Rectal smooth muscle tissue (tissue), 1 donor: ENCODE results near the gene ZBTB7C.

Experiments used
- H3K27ac ChIP-seq: one replicate; pipeline ENCODE4 v1.7.0; 2013; ENCODE audit warnings: low read depth, low read length, inconsistent platforms
- H3K27me3 ChIP-seq: one replicate; pipeline ENCODE4 v1.7.0; 2013; ENCODE audit warnings: low read length; ENCODE audit not compliant: control insufficient read depth, insufficient read depth
- H3K36me3 ChIP-seq: one replicate; pipeline ENCODE4 v1.7.0; 2013; ENCODE audit warnings: low read length; ENCODE audit not compliant: control insufficient read depth, insufficient read depth
- H3K4me1 ChIP-seq: one replicate; pipeline ENCODE4 v1.7.0; 2013; ENCODE audit warnings: low read length; ENCODE audit not compliant: control insufficient read depth, insufficient read depth
- H3K4me3 ChIP-seq: one replicate; pipeline ENCODE4 v1.7.0; 2013; ENCODE audit warnings: low read length
- H3K9ac ChIP-seq: one replicate; pipeline ENCODE4 v1.7.0; 2013; ENCODE audit warnings: low read length

The ZBTB7C gene

GRCh38 chr18:48320639-48320945 is 88.6 kb downstream of the ZBTB7C start:
- no peak overlapping the region for H3K27ac ChIP-seq
- H3K4me3 ChIP-seq = no peak overlapping the region
- H3K27me3 ChIP-seq = no peaks in the 10 kb centered on the region
- H3K36me3 ChIP-seq = no peaks in the 10 kb centered on the region
- H3K9ac ChIP-seq = no peak overlapping the region
- H3K4me1 ChIP-seq = no peaks in the 10 kb centered on the region

GRCh38 chr18:48319801-48320638 is 89.2 kb downstream of the ZBTB7C start:
- Histone ChIP-seq H3K36me3 (no peaks in the 10 kb centered on the region), H3K27me3 (no peaks in the 10 kb centered on the region), H3K4me1 (no peaks in the 10 kb centered on the region), H3K27ac (no peak overlapping the region), H3K4me3 (no peak overlapping the region), H3K9ac (no peak overlapping the region)

GRCh38 chr18:48318436-48318835 is 90.7 kb downstream of the ZBTB7C start:
- H3K4me3 ChIP-seq = no peak overlapping the region
- no peaks in the 10 kb centered on the region for H3K27me3 ChIP-seq
- H3K27ac ChIP-seq = no peak overlapping the region
- no peak overlapping the region for H3K9ac ChIP-seq
- no peaks in the 10 kb centered on the region for H3K36me3 ChIP-seq
- no peaks in the 10 kb centered on the region for H3K4me1 ChIP-seq

GRCh38 chr18:48317781-48318381 is 91.3 kb downstream of the ZBTB7C start:
- Histone ChIP-seq H3K4me1 (no peaks in the 10 kb centered on the region), H3K36me3 (no peaks in the 10 kb centered on the region), H3K4me3 (no peak overlapping the region), H3K27me3 (no peaks in the 10 kb centered on the region), H3K9ac (no peak overlapping the region), H3K27ac (no peak overlapping the region)

GRCh38 chr18:48316177-48316576 is 93.0 kb downstream of the ZBTB7C start:
- Histone ChIP-seq H3K36me3 (no peaks in the 10 kb centered on the region), H3K9ac (no peak overlapping the region)

GRCh38 chr18:48314690-48315089 is 94.5 kb downstream of the ZBTB7C start:
- Histone ChIP-seq H3K4me3 (no peak overlapping the region), H3K9ac (no peak overlapping the region), H3K27me3 (no peaks in the 10 kb centered on the region), H3K4me1 (no peaks in the 10 kb centered on the region), H3K27ac (no peak overlapping the region), H3K36me3 (no peaks in the 10 kb centered on the region)

More at GRCh38 chr18:48316177-48316576, 93.0 kb downstream of the ZBTB7C start:
- Histone ChIP-seq H3K27me3 (no peaks in the 10 kb centered on the region), H3K4me1 (no peaks in the 10 kb centered on the region), H3K4me3 (no peak overlapping the region), H3K27ac (no peak overlapping the region)

GRCh38 chr18:48313792-48314191 is 95.4 kb downstream of the ZBTB7C start:
- Histone ChIP-seq H3K27me3 (no peaks in the 10 kb centered on the region), H3K4me3 (no peak overlapping the region), H3K27ac (no peak overlapping the region), H3K36me3 (no peaks in the 10 kb centered on the region), H3K4me1 (no peaks in the 10 kb centered on the region), H3K9ac (no peak overlapping the region)

- H3K4me3 ChIP-seq = no peak overlapping the region
- H3K9ac ChIP-seq = no peak overlapping the region
- H3K27ac ChIP-seq = no peak overlapping the region
- no peaks in the 10 kb centered on the region for H3K4me1 ChIP-seq
- no peaks in the 10 kb centered on the region for H3K36me3 ChIP-seq
- no peaks in the 10 kb centered on the region for H3K27me3 ChIP-seq
These were observed 97.1 kb downstream of the ZBTB7C start for GRCh38 chr18:48312066-48312465.

GRCh38 chr18:48310999-48311398 is 98.2 kb downstream of the ZBTB7C start:
- Histone ChIP-seq H3K36me3 (no peaks in the 10 kb centered on the region), H3K27ac (no peak overlapping the region), H3K4me3 (no peak overlapping the region), H3K4me1 (no peaks in the 10 kb centered on the region), H3K27me3 (no peaks in the 10 kb centered on the region), H3K9ac (no peak overlapping the region)

- no peak overlapping the region for H3K9ac ChIP-seq
These were observed 98.8 kb downstream of the ZBTB7C start for GRCh38 chr18:48310353-48310752.

GRCh38 chr18:48308755-48309575 is 100.2 kb downstream of the ZBTB7C start:
- Histone ChIP-seq H3K36me3 (no peaks in the 10 kb centered on the region), H3K4me1 (no peaks in the 10 kb centered on the region), H3K27ac (no peak overlapping the region), H3K4me3 (no peak overlapping the region), H3K27me3 (no peaks in the 10 kb centered on the region), H3K9ac (no peak overlapping the region)

More at GRCh38 chr18:48310353-48310752, 98.8 kb downstream of the ZBTB7C start:
- Histone ChIP-seq H3K4me1 (no peaks in the 10 kb centered on the region), H3K36me3 (no peaks in the 10 kb centered on the region), H3K4me3 (no peak overlapping the region), H3K27me3 (no peaks in the 10 kb centered on the region), H3K27ac (no peak overlapping the region)

- Histone ChIP-seq H3K9ac (no peak overlapping the region), H3K4me1 (no peaks in the 10 kb centered on the region), H3K36me3 (no peaks in the 10 kb centered on the region), H3K27ac (no peak overlapping the region), H3K4me3 (no peak overlapping the region), H3K27me3 (no peaks in the 10 kb centered on the region)
These were observed 101.1 kb downstream of the ZBTB7C start for GRCh38 chr18:48308027-48308635.
